ENCODE results near the gene ANP32B.
"Not testable (repeated sequence)": the region's sequence is repeated elsewhere in the genome, so short reads cannot be mapped to it uniquely, and the experiment has no call there.

Gene ANP32B

DNA sequence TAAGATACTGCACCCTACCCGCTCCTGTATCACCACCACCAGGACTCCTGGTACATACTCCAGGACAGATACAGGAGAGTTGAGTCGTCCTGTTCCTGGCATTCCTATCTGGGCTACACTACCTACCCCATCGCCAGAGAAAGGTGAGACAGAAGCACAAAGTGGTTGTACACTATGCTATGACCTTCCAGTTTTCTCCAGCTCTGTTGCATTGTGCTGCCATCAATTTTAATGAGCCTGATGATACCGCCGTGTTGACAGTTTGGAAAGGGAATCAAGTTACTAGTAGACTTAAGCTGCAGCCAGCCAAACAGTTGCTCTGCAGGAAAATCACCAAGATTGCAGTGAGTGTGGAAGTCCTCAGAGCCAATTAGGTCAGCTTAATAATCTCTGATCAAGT, 35.2 kb downstream of the ANP32B start:
- Histone ChIP-seq H3K27ac (no peak overlapping the region), H3K4me3 (no peak overlapping the region)

DNA sequence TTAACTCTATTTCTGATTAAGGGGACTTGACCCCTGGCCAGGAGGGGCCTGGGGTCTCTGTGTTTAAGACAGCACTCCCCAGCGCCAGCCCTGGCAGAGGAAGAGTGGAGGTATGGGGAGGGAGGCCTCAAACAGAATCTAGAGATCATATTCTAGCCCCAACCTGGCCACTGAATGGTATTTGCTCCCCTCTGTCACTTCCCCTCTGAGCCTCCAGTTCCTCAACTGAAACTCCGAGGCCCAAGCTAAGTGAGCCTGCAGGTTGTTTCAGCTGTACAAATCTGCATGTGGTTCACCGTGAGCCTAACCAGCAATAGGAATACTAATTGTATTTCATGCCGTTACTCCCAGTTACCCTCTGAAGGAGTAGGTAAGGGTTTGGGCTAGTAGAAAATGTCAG, 36.0 kb downstream of the ANP32B start:
- H3K4me3 ChIP-seq: no peak overlapping the region
- H3K27ac ChIP-seq: no peak overlapping the region

DNA sequence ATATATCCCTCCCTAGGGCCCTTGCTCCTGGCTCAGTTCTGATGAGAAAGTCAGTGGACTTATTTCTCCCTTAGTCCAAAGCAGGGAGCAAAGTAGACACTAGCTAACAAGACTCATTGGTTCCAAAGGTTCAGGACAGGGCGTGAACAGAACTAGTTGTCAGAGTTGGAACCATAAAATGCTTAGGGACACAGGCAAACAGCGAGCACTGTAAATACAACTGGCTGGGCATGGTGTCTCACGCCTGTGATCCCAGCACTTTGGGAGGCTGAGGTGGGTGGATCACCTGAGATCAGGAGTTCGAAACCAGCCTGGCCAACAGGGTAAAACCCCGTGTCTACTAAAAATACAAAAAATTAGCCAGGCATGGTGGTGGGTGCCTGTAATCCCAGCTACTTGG, 36.7 kb downstream of the ANP32B start:
- not testable (repeated sequence) for H3K27ac ChIP-seq, H3K4me3 ChIP-seq

- H3K27ac ChIP-seq: no peak overlapping the region
- no peak overlapping the region for H3K4me3 ChIP-seq
Measured at GRCh38 chr9:98020476-98021145, 37.5 kb downstream of the ANP32B start.

DNA sequence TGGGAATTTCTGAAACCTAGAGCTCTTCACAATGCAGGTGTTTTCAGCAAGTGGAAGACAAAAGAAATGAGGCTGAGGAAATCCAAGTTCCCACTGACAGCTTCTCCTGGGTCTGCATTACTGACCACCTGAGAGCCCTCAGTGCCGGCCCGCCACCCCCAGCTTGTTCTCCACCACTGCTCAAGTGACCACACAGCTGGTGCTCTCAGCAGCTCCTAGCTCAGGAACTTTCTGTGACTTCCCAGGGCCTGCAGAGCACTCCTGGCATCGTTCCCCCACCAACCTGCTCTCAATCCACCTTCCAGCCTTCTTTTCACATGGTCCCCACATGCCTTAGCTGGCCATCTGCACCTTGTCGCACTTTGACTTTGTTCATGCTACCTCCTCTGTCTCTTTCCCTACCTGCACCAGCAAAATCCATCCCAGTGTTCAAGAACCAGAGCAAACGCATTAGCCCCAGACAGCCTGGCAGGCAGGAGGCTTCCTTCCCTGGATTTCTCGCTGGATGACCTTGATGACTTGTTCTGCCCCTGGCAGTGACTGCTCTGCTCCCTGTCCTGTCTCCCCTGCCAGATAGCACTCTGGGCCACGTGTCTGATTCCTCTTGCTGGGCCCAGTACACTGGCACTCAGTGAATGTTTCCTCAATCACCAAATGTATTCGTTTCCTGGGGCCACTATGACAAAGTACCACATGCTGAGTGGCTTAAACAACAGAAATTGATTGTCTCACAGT, 38.3 kb downstream of the ANP32B start:
- Histone ChIP-seq H3K4me3 (no peak overlapping the region), H3K27ac (no peak overlapping the region)

GRCh38 chr9:98022447-98022846, 39.3 kb downstream of the ANP32B start:
- no peak overlapping the region for H3K27ac ChIP-seq
- no peak overlapping the region for H3K4me3 ChIP-seq

- H3K4me3 ChIP-seq: no peak overlapping the region
- no peak overlapping the region for H3K27ac ChIP-seq
Measured at GRCh38 chr9:98024702-98025101, 41.6 kb downstream of the ANP32B start.

GRCh38 chr9:98031169-98031568, 48.0 kb downstream of the ANP32B start:
- H3K4me3 ChIP-seq: no peak overlapping the region
- no peak overlapping the region for H3K27ac ChIP-seq

GRCh38 chr9:98031935-98032334, 48.8 kb downstream of the ANP32B start:
- no peak overlapping the region for H3K4me3 ChIP-seq
- H3K27ac ChIP-seq: no peak overlapping the region

- no peak overlapping the region for H3K27ac ChIP-seq
- no peak overlapping the region for H3K4me3 ChIP-seq
Measured at GRCh38 chr9:98034593-98035546, 51.7 kb downstream of the ANP32B start.

- no peak overlapping the region for H3K4me3 ChIP-seq
- no peak overlapping the region for H3K27ac ChIP-seq
Measured at GRCh38 chr9:98037357-98037756, 54.2 kb downstream of the ANP32B start.

- Histone ChIP-seq H3K4me3 (no peak overlapping the region), H3K27ac (no peak overlapping the region)
Measured at GRCh38 chr9:98038958-98039357, 55.8 kb downstream of the ANP32B start.

- Histone ChIP-seq H3K4me3 (no peak overlapping the region), H3K27ac (no peak overlapping the region)
Measured at GRCh38 chr9:98039607-98040017, 56.5 kb downstream of the ANP32B start.

GRCh38 chr9:98040212-98040611, 57.1 kb downstream of the ANP32B start:
- Histone ChIP-seq H3K27ac (no peak overlapping the region), H3K4me3 (no peak overlapping the region)

GRCh38 chr9:98043915-98044314, 60.8 kb downstream of the ANP32B start:
- Histone ChIP-seq H3K27ac (no peak overlapping the region), H3K4me3 (no peak overlapping the region)

DNA sequence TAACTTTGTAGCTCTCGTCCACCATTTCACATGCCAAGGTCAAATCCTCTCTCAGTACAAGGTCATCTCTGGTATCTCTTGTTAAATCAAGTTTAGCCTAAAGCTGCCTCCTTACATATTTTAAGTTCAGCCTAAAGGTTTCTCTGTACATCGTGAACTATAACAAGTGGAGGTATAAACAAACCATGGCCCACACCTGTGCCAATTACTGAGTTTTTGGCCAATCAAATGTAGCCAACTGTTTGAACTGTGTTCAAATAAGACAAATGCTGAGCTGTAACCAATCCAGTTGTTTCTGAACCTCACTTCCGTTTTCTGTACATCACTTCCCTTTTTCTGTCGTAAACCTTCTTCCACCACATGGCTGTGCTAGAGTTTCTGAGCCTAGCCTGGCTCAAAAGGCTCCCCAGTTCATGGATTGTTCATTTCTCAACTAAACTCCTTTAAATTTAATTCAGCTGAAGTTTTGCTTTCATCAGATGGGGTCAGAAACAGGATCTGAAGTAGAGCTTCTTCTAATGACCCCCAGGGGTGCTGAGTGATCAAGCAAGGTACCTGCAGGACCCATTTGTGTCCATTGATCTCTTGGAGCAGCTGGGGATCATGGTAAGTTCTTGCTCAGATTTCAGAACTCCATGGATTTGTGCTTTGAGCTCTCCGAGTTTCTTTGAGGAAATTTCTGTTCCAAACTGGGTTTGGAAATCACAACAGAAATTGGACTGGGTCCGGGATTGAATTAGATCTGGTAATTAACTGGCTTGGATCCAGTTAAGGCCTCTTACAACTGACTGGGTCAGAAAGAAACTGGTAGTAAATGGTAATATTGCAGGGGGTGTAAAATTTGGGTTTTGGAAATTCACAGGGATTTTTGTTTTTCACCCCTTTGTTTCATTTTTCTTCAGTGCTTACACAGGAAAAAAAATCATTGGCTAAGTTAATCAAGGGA, 62.4 kb downstream of the ANP32B start:
- Histone ChIP-seq H3K27ac (no peak overlapping the region), H3K4me3 (peak overlapping the region in 2 of 7 experiments; percentile 3 to 14)

- H3K27ac ChIP-seq: no peak overlapping the region
- H3K4me3 ChIP-seq: no peak overlapping the region
Measured at GRCh38 chr9:98046180-98046543, 63.0 kb downstream of the ANP32B start.

DNA sequence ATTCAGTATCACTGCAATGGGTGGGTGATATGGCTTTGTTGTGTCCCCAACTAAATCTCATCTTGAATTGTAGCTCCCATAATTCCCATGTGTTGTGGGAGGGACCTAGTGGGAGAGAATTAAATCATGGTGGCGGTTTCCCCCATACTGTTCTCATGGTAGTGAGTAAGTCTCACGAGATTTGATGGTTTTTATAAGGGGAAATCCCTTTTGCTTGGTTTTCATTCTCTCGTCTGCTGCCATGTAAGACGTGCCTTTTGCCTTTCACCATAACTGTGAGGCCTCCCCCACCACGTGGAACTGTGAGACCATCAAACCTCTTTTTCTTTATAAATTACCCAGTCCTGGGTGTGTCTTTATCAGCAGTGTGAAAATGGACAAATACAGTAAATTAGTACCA, 63.9 kb downstream of the ANP32B start:
- Histone ChIP-seq H3K4me3 (no peak overlapping the region), H3K27ac (no peak overlapping the region)

DNA sequence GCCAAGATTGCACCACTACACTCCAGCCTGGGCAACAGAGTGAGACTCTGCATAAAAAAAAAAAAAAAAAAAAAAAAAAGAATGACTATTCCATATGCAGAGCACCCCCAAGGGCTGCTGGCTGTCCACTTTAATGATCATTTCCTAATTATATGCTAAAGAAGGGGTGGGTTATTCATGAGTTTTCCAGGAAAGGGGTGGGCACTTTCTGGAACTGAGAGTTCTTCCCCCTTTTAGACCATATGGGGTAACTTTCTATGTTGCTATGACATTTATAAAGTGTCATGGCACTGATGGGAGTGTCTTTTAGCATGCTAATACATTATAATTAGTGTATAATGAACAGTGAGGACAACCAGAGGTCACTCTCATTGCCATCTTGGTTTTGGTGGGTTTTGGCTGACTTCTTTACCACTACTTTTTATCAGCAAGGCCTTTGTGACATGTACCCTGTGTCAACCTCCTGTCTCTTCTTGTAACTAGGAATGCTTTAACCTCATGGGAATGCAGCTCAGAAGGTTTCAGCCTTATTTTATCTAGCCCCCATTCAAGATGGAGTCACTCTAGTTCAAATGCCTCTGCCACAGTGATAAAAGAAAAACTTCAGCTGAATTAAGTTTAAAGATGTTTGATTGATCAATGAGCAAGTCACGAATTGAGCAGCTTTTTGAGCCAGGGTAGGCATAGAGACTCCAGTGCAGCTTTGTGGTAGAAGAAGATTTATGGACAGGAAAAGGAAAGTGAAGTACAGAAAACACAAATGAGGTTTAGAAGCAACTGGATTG, 66.3 kb downstream of the ANP32B start:
- Histone ChIP-seq H3K4me3 (no peak overlapping the region), H3K27ac (no peak overlapping the region)
